ENCODE data around the gene HENMT1.
"Not testable (repeated sequence)": the region's sequence is repeated elsewhere in the genome, so short reads cannot be mapped to it uniquely, and the experiment has no call there.

HENMT1 gene

DNA sequence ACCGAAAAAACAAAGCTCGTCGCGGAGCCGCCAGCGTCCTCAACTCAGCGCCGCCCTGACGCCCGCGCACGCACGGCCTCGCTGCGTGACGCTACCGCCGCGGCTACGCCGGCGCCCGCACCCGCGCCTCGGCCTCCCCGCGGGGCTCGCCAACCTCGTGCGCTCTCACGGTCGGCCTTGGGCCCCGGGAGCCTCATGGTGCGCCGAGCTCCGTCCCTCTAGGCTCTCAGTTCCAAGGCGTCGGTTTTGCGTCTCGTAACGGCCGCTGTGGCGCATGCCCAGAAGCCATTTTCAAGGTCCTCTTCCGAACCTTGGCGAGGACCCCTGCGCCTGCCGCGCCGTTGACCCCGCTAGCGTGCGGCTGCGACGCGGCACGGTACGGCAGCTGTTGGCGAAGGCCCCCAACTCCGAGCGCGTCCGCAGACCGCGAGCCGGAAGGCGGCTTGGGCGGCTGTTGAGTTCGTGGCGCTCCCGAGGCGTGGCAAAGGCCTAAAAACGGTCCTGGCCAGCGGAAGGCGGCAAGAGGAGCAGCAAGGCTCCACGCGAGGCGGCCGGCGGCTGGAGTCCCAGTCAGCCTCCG, at the start of gene HENMT1:
TSS of gene HENMT1 (minus strand) at position 64 of the 580 bp plus-strand sequence. CDS start 1,209 bp downstream, outside the sequence.
- DNase-seq = peak; percentile 94

- DNase-seq = no peak
These were observed 48.1 kb upstream of the HENMT1 start for GRCh38 chr1:108708691-108709660.

GRCh38 chr1:108706643-108707042, 45.8 kb upstream of the HENMT1 start:
- DNase-seq = no peak

- DNase-seq = no peak
These were observed 43.6 kb upstream of the HENMT1 start for GRCh38 chr1:108704496-108704895.

DNA sequence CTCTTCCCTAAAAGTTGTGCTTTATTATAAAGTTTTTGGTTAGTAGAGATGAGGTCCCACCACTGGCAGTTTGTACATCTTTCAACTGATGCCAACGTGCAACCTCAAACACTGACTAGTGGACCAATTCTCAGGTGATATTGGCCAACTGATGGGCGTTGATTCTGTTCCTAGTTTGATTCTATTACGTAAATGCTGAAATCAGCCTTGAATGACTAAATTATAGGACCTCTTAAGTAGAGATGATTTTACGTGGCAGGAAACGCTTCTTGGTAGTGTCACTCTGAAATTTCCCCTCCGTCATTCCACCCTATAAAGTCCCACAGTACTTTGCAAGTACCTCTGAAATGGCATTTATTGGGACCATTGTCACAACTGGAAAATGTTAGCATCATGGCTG, 43.0 kb upstream of the HENMT1 start:
- DNase-seq = no peak

DNA sequence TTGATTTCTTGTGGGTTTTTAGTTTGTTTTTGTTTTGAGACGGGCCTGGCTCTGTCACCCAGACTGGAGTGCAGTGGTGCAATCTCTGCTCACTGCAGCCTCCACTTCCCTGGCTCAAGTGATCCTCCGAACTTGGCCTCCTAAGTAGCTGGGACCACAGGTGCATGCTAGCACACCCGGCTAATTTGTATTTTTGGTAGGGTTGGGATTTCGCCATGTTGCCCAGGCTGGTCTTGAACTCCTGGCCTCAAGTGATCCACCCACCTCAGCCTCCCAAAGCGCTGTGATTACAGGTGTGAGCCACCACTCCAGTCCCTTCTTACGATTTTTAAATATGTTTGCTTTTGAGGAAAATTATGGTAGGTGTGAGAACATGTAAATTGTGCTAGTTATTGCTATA, 41.2 kb upstream of the HENMT1 start:
- DNase-seq = not testable (repeated sequence)

GRCh38 chr1:108701176-108701849, 40.4 kb upstream of the HENMT1 start:
- DNase-seq = no peak

GRCh38 chr1:108699375-108700332, 38.8 kb upstream of the HENMT1 start:
- DNase-seq = no peak

GRCh38 chr1:108695535-108695934, 34.6 kb upstream of the HENMT1 start:
- no peak for DNase-seq

GRCh38 chr1:108692724-108693655, 32.1 kb upstream of the HENMT1 start:
- no peak for DNase-seq

- DNase-seq = peak; percentile 98
These were observed 31.2 kb upstream of the HENMT1 start, which contains the start of gene PRPF38B for GRCh38 chr1:108691942-108692723. Gene PRPF38B (plus strand): TSS chr1:108692310. CDS start chr1:108692592, 282 bp downstream.

- no peak for DNase-seq
These were observed 30.4 kb upstream of the HENMT1 start for GRCh38 chr1:108691128-108691941.

DNA sequence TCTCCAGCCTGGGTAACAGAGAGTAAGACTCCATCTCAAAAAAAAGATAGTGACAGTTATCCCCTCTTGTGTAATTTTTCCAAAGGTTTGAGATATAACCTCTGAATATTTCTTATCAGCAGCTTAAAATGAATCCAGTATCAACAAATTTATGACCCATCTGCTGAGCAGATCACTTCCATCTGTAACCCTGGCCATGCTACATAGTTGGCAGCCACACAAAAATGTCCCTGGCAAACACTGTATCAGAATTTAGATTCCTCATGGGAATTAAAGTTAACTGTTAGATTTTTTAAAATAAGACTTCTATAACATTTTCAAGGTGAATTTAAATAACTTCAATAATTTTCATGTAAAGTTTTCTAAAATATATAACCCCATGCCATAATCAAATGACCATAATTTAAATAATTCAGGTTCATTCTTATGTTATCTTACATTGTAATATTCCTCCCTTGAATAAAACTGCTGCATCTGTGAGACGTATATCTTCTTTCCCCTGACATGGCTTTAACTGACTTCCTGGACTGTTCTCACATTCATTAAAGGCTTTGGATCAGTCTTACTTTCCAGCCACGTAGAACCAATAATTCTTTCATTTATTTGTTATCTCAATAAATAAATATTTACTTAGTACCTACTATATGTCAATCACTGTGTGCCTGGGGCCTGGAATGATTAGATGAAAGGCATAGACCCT, 25.9 kb upstream of the HENMT1 start:
- no peak for DNase-seq

GRCh38 chr1:108685529-108685928, 24.6 kb upstream of the HENMT1 start:
- DNase-seq = no peak

DNA sequence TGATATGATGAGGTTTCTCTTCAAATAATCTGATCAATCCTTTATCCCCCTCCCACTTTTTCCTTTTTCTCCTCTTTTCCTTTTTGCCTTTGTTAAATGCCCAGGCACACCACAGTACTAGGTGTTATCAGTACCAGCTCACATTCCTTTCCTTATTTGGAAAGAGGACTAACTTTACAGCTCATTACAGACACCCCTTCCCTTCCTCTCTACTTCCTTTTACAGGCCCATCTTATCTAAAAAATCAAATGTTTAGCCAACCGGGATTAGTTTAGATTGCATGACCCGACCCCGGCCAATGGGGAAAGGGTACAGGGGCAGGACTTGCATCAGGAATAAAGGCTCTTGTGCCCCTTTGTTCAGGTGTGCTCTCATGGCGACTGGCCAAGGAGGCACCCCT, 20.8 kb upstream of the HENMT1 start:
- not testable (repeated sequence) for DNase-seq

DNA sequence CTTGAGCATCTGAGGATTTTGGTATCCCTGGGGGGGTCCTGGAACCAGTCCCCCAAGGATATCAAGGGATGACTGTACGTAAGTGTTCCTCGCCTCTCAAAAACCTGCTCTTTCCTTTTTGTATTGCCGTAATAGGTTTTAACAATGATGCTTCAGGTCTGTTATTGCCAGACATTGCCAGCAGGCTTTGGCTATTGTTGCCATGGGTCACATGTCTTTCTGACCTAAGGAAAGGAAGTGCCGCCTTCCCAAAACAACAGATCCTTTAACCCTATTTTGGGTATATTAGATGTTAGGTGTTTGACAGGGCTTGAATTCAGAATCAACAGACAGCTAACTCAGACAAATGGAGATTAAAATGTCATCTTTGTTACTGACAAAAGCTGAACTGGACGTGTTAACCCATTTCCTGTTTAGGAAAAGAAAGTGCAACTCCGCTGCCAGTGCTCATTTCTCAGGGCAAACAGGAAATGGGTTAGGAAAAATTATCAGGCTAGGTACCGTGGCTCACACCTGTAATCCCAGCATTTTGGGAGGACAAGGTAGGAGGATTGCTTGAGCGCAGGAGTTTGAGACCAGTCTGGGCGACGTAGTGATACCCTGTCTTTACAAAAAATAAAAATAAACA, 18.8 kb upstream of the HENMT1 start:
- DNase-seq = no peak

- no peak for DNase-seq
These were observed 17.8 kb upstream of the HENMT1 start for GRCh38 chr1:108678706-108679105.

DNA sequence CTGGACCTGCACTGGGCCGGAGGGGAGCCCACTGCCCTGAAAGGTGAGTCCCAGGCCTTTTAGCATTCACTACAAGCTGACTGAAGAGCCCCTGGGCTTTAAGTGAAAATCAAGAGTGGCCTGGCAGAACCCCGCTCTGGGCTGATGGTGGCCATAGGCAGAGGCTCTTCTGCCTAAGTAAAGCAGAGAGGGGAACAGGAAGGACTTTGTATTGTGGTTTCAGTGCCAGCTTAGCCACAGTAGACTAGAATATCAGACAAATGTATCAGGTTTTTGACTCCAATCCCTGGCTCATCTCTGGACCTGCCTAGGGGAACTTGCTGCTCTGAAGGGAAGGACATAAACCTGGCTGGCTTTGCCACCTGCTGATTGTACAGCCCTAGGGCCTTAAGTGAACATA, 10.2 kb upstream of the HENMT1 start:
- DNase-seq = no peak
